OCI-LY3 (cell line): Measurements from ENCODE around the gene PLXNB3.
"Not testable (repeated sequence)": the region's sequence is repeated elsewhere in the genome, so short reads cannot be mapped to it uniquely, and the experiment has no call there.

Experiments used
- H2AFZ ChIP-seq: fragments of 200-600, 300-600 bp; shearing (Covaris generic); 2 replicates; pipeline ENCODE4 v1.6.0; 2014; ENCODE audit warnings: antibody characterized with exemption, low read depth, low read length
- H3K27ac ChIP-seq: fragments of 200-600, 300-600 bp; sonication (generic); 2 replicates; pipeline ENCODE4 v1.5.1; 2014; ENCODE audit warnings: mild to moderate bottlenecking, low read length, moderate library complexity, mixed read lengths
- H3K27me3 ChIP-seq: fragments of 200-600, 300-600 bp; sonication (generic); 2 replicates; pipeline ENCODE4 v1.6.1; 2014; ENCODE audit warnings: low read depth, low read length, mixed read lengths
- H3K36me3 ChIP-seq: fragments of 200-600, 300-600 bp; sonication (generic); replicated peaks from 2 replicates; pipeline ENCODE3; 2014; ENCODE audit warnings: low read depth, low read length, mixed read lengths
- H3K4me1 ChIP-seq: fragments of 300-600, 200-600 bp; sonication (generic); 2 replicates; pipeline ENCODE4 v1.6.1; 2014; ENCODE audit warnings: low read length, mixed read lengths
- H3K4me2 ChIP-seq: fragments of 200-600, 300-600 bp; sonication (generic); 2 replicates; pipeline ENCODE4 v1.6.1; 2014; ENCODE audit warnings: low read length, mixed read lengths
- H3K4me3 ChIP-seq: fragments of 300-600, 200-600 bp; sonication (generic); 2 replicates; pipeline ENCODE4 v1.5.1; 2014; ENCODE audit warnings: antibody characterized with exemption, mild to moderate bottlenecking, low read length, moderate library complexity
- H3K79me2 ChIP-seq: fragments of 300-600, 200-600 bp; shearing (Covaris generic); 2 replicates; pipeline ENCODE4 v1.6.1; 2014; ENCODE audit warnings: mild to moderate bottlenecking, low read length, mixed read lengths
- H3K9ac ChIP-seq: fragments of 300-600, 200-600 bp; shearing (Covaris generic); 2 replicates; pipeline ENCODE4 v1.6.0; 2014; ENCODE audit warnings: mild to moderate bottlenecking, low read length, moderate library complexity
- H3K9me3 ChIP-seq: fragments of 200-600, 300-600 bp; shearing (Covaris generic); 2 replicates; pipeline ENCODE4 v1.6.1; 2014; ENCODE audit warnings: low read length, mixed read lengths; ENCODE audit not compliant: insufficient read depth
- H4K20me1 ChIP-seq: fragments of 200-600, 300-600 bp; sonication (generic); 2 replicates; pipeline ENCODE4 v1.6.1; 2016; ENCODE audit warnings: low read length, mixed read lengths; ENCODE audit not compliant: insufficient read depth
- EZH2phosphoT487 ChIP-seq: fragments of 200-600 bp; shearing (Covaris generic); IDR thresholded peaks from 2 replicates; pipeline ENCODE4 v1.6.1; 2018; ENCODE audit warnings: antibody characterized with exemption, mixed run types, low read depth
- TF ChIP-seq, protein P1 (sequence below): fragments of 200-600, 300-600 bp; sonication (generic); IDR thresholded peaks from 2 replicates; pipeline ENCODE4 v1.5.1; 2014; ENCODE audit warnings: antibody characterized with exemption, low read length, low read depth

PLXNB3 gene

DNA sequence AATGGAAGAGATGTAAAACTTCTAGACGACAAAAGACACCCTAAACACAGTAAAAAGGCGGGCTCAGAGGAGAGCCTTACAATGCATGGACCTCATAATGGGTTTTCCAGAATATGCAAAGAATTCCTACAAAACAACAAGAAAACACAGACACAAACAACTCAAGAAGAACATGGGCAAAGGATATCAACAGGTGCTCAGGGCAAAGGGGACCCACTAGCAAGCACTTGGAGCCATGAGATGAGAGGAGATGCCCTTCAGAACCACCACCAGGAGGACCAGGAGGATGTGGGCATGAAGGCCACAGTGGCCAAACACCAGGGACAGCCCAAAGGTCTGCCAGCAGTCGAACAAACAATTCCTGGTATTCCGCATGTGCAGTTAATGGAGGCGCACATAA, 49.1 kb downstream of the PLXNB3 start:
- no peak overlapping the region for H3K27ac ChIP-seq
- no peaks in the 10 kb centered on the region for H3K36me3 ChIP-seq
- H3K4me1 ChIP-seq: no peaks in the 10 kb centered on the region
- no peaks in the 10 kb centered on the region for H3K9me3 ChIP-seq
- no peaks in the 10 kb centered on the region for H3K79me2 ChIP-seq
- no peaks in the 10 kb centered on the region for H4K20me1 ChIP-seq
- no peak overlapping the region for H3K9ac ChIP-seq
- 0 out of 2 replicates have a peak, but pooled peaks cover 6% of the 10 kb centered on the region for H3K27me3 ChIP-seq
- no peak overlapping the region for H2AFZ ChIP-seq
- H3K4me2 ChIP-seq: no peak overlapping the region
- TF ChIP-seq EZH2phosphoT487: no peak
- TF ChIP-seq, protein P1, sequence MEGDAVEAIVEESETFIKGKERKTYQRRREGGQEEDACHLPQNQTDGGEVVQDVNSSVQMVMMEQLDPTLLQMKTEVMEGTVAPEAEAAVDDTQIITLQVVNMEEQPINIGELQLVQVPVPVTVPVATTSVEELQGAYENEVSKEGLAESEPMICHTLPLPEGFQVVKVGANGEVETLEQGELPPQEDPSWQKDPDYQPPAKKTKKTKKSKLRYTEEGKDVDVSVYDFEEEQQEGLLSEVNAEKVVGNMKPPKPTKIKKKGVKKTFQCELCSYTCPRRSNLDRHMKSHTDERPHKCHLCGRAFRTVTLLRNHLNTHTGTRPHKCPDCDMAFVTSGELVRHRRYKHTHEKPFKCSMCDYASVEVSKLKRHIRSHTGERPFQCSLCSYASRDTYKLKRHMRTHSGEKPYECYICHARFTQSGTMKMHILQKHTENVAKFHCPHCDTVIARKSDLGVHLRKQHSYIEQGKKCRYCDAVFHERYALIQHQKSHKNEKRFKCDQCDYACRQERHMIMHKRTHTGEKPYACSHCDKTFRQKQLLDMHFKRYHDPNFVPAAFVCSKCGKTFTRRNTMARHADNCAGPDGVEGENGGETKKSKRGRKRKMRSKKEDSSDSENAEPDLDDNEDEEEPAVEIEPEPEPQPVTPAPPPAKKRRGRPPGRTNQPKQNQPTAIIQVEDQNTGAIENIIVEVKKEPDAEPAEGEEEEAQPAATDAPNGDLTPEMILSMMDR: no peak
- no peak overlapping the region for H3K4me3 ChIP-seq

DNA sequence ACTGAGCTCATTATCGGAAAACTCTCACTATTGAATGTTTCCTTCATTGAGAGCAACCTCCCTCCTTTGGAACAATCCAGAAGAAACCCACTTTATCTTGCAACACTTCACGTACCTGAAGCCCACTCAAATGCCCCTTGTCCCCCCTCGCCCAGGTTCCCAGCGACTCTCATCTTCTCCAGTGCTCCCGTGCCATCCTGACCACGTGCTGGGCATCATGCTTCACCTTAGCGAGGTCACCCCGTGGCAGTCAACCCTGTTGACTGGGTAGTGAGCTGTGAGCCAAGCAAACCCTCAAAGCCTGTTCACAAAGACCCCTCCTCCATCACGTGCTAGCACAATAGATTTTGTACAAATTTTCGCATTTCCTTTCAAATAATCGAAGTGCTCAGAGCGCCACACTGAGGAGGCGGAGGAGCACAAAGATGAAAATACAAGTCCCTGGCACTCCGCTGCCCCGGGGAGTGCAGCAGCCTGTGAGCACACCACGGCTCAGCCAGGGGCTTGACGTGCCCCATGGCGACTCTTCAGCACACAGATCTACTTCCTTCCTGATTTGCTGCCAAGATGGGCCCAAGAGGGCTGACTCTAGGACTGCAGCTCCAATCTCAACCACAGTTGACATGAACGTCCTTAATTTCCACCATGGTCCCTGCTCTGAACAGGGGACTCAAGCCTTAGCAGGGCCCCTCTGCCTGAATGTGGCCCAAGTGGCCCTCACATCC, 50.7 kb downstream of the PLXNB3 start:
- Histone ChIP-seq H3K4me2 (no peak overlapping the region), H4K20me1 (no peaks in the 10 kb centered on the region), H3K9me3 (no peaks in the 10 kb centered on the region), H3K9ac (no peak overlapping the region), H3K36me3 (no peaks in the 10 kb centered on the region), H2AFZ (no peak overlapping the region), H3K27me3 (peaks cover 6% of the 10 kb centered on the region; the same call in 1 of the 2 replicates), H3K4me3 (no peak overlapping the region), H3K27ac (no peak overlapping the region), H3K79me2 (no peaks in the 10 kb centered on the region), H3K4me1 (no peaks in the 10 kb centered on the region)
- TF ChIP-seq, protein P1: no peak
- no peak for TF ChIP-seq EZH2phosphoT487

DNA sequence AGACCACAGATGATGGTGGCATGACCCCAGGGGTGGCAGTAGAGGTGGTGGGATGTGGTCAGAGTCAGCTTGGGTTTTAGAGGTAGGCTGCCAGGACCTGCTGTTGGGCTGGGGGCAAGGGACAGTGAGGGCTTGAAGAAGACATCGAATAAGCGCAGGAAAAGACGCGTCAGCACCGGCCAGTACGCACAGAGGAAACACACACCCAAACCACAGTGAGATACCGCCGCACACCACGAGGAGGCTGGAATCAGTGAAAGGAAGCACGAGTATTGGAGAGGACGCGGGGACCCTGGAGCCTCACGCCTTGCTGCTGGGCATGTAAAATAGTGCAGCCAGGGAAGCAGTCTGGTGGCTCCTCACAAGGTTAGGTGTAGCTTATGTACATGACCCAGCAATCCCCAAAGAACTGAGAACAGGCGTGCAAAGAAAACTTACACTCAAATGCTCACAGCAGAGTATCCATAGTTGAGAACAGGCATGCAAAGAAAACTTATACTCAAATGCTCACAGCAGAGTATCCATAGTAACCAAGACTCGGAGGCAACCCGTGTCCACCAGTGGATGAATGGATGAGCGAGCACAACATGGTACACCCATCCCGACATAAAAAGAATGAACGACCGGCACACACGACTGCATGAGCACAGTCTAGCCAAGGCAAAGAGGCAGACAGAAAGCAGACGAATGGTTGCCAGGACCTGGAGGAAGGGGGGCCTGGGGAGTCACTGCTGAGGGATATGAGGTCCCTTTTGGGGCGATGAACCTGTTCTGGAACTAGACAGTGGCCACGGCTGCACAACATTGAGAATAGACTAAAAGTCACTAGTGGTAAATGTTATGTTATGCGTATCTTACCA, 53.0 kb downstream of the PLXNB3 start:
- Histone ChIP-seq H3K27me3 (no peaks in the 10 kb centered on the region; the same call in 1 of the 2 replicates), H3K27ac (no peak overlapping the region), H3K36me3 (no peaks in the 10 kb centered on the region), H3K4me2 (no peak overlapping the region), H3K4me1 (peaks cover 12% of the 10 kb centered on the region), H3K4me3 (no peak overlapping the region), H2AFZ (no peak overlapping the region), H4K20me1 (no peaks in the 10 kb centered on the region), H3K79me2 (no peaks in the 10 kb centered on the region), H3K9me3 (no peaks in the 10 kb centered on the region), H3K9ac (no peak overlapping the region)
- TF ChIP-seq, protein P1: no peak
- TF ChIP-seq EZH2phosphoT487: no peak

DNA sequence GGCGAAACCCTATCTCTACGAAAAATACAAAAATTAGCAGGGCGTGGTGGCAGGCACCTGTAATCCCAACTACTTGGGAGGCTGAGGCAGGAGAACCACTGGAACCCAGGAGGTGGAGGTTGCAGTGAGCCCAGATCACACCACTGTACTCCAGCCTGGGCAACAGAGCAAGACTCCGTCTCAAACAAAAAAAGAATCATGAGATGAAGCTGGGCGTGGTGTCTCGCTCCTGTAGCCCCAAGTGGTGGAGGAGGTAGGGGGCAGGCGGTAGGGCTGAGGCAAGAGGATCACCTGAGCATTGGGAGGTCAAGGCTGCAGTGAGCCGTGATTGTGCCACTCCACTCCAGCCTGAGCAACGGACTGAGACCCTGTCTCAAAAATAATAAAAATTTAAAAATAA, 54.0 kb downstream of the PLXNB3 start:
- not testable (repeated sequence) for H3K27ac ChIP-seq, H3K4me2 ChIP-seq, H3K9ac ChIP-seq, H3K4me3 ChIP-seq, H3K79me2 ChIP-seq, H3K9me3 ChIP-seq, H3K36me3 ChIP-seq, H2AFZ ChIP-seq, H4K20me1 ChIP-seq, H3K27me3 ChIP-seq
- peaks cover 12% of the 10 kb centered on the region for H3K4me1 ChIP-seq
